ENCODE measurements around the gene SNX21.

The SNX21 gene

DNA sequence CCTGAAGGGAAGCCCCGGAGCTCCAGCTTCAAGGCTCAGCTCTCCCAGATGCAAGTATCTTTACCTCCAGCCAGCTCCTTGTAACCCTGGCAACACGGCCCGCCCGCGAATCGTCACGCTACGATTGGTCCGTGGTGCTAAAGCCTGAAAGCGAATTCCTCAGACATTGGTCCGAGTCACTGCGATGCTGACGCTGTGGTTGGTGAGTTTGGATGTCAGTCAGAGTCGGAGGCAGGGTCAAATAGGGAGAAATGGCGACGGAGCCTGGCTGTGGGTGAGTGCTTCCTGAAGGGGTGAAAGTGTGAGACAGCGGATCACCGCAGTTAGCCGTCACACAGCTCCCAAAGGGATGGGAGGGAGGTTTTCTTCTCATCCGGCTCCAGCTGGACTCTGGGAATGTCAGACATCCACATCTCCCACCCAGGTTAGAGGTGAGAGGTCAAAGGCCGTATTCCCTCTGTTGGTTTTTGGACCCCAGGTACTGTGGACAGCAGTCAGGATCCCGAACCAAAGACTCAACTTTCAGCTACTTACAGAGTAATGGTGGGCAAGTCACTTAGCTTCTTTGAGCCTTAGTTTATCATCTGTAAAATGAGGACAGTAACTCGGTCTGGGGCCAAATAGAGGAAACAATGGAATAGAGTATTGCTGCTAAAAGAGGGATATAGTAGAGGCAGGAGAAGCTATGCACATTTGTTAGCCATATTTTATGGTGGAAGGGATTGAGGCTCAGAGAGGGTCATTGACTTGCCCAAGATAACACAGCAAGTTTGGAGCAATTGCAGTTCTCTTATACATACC is 47.6 kb downstream of the SNX21 start, which contains the start of gene ZSWIM1:
ZSWIM1 (plus strand) TSS at position 240 of the 801 bp plus-strand sequence. CDS start 1,366 bp downstream, outside the sequence.
- DNase-seq (ENCODE audit: low read depth in 3 of 3) = peak; percentile 97 to 98 (median 98)

DNA sequence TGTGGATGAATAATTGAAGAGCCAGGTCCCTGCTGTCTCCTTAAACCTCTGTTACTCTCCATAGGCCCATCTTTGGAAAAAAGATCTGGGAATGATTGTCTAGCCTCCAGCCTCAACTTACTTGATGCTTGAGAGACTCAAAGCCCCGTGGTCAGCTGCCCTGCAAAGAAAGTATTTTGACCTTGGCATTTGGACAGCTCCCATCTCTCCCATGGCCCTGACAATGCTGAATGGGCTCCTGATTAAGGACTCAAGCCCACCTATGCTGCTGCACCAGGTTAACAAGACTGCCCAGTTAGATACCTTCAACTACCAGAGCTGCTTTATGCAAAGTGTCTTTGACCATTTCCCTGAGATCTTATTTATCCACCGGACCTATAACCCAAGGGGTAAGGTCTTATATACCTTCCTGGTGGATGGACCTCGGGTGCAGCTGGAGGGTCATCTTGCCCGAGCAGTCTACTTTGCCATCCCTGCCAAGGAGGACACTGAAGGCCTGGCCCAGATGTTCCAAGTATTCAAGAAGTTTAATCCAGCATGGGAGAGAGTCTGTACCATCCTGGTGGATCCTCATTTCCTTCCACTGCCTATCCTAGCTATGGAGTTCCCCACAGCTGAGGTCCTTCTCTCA is 49.0 kb downstream of the SNX21 start:
- DNase-seq (ENCODE audit: low read depth in 3 of 3) = no peak

DNA sequence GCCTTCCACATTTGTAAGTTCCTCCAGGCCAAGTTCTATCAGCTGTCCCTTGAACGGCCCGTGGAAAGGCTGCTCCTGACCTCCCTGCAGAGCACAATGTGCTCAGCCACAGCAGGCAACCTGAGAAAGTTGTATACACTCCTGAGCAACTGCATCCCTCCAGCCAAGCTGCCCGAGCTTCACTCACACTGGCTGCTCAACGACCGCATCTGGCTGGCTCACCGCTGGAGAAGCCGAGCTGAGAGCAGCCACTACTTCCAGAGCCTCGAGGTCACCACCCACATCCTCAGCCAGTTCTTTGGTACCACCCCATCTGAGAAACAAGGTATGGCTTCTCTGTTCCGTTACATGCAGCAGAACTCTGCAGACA is 49.5 kb downstream of the SNX21 start:
- DNase-seq (ENCODE audit: low read depth in 3 of 3) = no peak

DNA sequence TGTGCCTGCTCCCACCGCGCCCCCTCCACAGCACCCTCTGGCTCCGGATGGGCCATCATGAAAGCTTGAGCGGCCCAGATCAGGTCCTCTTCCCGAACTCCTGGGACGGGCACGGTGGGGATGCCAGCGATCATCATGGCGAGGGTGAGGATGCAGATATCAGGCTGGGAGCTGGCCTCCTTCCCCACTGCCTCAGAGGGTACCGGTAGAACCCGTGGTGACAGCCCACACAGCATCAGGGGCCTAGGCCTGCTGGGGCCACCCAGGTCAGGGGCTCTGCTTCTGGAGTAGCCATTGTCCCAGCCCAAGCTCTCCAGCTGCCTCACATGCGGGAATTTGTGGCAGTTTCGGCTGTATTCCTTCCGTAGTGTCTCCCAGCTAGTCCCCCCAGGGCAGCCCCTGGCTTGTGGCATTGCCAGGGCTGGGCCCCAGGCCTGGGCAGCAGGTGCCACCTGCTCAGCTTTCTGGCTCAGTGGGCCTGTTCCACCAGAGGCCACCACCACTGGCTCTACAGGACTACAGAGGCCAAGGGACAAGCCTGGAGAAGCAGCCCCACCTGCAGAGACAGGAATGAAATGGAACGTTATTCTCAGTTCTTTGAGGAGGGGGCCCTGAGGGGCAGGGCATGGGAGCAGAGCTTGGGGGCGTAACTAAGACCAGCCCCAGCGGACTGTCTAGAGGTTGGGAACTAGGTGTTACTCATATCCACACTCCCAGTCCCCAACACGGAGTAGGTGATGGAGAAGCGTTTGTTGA is 53.2 kb downstream of the SNX21 start:
- DNase-seq (ENCODE audit: low read depth in 3 of 3) = no peak

DNA sequence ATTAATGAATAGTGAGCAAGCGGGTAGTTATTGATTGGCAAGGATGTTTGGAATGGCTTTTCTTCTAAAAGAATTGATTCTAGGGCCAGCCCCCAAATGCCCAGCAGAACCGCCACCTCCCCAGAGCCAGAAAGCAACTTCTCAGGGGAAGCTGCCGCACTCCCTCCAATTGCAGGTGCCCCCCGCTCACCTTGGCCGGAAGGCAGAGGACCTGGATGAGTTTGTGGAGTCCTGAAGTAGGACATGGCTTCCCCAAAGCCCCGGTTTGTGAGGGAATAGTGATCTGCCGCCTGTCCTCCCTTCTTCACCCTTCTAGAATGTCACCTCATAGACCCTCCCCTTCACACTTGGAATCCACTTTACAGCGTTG is 53.7 kb downstream of the SNX21 start, which contains the start of gene SPATA25:
SPATA25 (minus strand) TSS at position 277 of the 370 bp plus-strand sequence; CDS start at position 245, 32 bp downstream.
- no peak for DNase-seq (ENCODE audit: low read depth in 3 of 3)

DNA sequence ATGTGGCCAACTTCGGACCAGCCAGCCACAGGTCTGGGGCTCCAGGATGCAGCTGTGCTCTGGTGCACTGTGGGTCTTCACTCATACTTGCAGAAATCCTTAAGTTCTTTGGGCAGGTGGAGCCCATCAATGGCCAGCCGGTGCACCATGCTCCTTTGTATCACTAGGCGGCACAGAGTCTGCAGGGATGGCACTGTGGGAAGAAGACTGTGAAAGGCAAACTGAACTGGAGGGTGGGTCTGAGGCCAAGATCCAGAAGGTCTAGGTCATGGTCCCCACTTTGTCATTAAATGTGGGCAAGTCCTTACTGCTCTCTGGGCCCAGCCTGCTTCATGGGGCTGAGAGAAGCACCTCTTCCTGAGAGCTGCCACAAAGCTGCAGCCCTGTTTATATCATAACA is 55.1 kb downstream of the SNX21 start:
- DNase-seq (ENCODE audit: low read depth in 3 of 3) = no peak

DNA sequence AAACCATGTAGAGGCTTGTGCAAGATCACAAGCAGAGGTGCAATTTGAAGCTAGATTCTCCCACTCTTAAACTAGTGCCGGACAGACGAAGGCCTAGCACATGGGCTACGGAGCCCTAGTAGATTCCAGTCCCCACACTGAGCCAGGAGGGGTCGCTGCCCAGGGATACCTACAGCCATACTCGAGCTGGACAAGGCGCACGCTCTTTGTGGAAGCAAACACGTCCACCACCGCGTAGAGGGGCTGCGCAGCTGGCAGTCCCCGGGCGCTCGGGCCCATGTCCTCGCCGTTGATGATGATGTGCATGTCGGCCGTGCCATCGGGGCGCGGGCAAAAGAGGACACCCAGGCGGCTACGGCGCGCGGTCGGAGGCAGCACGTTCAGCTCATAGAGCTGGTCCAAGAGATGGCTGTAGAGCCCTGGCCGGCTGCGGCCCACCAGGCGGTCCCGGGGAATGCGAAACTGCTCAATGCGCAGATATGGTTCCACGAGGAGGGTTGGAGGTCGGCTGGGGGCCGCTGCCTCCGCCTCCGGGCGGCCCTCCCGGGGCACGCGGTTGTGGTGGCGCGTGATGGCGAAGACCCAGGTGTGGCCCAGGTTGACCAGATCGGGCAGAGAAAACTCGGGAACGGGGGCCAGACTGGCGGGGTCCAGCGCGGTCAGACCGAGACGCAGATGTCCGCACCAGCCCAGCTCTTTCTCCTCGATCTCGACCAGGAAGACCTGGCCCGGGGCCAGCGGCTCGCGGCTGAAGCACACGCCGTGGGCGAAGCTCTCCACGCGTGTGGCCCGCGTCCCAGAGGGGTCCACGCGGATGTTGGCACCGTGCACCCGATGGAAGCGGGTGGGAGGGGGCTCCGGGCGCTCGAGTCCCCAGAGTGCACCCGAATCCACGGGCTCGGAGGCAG is 56.7 kb downstream of the SNX21 start:
- DNase-seq (ENCODE audit: low read depth in 3 of 3) = peak in 2 of 3 donors; percentile 29 to 48

DNA sequence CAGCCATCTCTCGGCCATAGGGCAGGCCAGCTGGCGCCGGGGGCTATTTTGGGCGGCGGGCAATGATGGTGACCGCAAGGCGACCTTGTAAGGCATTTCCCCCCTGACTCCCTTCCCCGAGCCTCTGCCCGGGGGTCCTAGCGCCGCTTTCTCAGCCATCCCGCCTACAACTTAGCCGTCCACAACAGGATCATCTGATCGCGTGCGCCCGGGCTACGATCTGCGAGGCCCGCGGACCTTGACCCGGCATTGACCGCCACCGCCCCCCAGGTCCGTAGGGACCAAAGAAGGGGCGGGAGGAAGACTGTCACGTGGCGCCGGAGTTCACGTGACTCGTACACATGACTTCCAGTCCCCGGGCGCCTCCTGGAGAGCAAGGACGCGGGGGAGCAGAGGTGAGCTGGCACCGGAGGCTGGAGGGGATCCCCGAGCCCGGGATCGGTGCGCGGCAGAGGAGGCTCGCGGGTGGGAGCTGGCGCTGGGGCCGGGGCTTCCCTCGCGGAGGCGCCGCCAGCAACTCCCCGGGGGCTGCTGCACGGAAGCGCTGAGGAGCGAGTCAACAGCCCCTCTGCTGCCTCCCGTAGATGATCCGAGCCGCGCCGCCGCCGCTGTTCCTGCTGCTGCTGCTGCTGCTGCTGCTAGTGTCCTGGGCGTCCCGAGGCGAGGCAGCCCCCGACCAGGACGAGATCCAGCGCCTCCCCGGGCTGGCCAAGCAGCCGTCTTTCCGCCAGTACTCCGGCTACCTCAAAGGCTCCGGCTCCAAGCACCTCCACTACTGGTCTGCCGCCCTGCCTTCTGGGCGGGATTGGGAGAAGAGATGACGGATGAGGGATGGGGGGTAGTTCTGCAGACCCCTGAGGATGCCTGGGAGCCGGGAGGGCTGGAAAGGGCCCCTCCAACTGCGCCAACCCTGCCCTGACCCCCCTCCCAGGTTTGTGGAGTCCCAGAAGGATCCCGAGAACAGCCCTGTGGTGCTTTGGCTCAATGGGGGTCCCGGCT is 57.7 kb downstream of the SNX21 start, which contains the start of the genes CTSA and NEURL2:
CTSA (plus strand) TSS at position 351 of the 999 bp plus-strand sequence; CDS start at position 585, 234 bp downstream.
NEURL2 (minus strand) TSS at position 224 of the 999 bp plus-strand sequence; CDS start at position 7, 217 bp downstream.
- DNase-seq (ENCODE audit: low read depth in 3 of 3) = peak; percentile 74 to 76 (median 75)

DNA sequence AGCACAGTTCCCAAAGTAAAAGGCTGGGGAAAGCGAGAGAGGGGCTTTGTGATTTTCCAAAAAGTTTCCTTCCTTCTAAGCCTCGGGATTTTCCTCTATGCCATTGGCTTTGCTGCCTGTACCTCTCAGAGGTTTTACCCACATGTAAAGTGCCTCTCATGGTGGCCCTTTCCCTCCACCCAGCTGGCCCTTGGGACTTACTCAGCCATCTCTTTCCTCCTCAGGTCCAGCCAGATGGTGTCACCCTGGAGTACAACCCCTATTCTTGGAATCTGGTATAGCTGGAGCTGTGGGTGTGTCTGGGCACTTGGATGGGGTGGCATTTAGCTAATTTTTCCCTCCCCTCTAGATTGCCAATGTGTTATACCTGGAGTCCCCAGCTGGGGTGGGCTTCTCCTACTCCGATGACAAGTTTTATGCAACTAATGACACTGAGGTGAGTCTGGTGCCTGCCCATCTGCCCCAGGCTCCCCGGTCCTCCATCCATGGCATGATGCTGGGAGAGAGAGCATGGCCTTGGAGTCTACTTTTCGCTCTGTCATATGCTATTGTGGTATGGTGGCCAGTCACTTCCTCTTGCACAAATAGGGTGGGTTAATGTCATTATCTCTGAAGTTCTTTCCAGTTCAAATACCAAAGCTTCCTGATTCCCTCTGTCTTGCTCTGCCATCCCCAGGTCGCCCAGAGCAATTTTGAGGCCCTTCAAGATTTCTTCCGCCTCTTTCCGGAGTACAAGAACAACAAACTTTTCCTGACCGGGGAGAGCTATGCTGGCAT is 58.6 kb downstream of the SNX21 start:
- no peak for DNase-seq (ENCODE audit: low read depth in 3 of 3)

Measured in stimulated activated CD4-positive, alpha-beta T cell treated with anti-CD3 and anti-CD28 coated beads, TNF-alpha, amount 100 ng/mL, for 48 hours (primary cell).